Muscle layer of colon (tissue), 2 donors: ENCODE measurements around the gene SERINC5.

ENCODE experiments used
- H3K27ac ChIP-seq: one replicate; pipeline ENCODE4 v1.7.0; 2013; ENCODE audit warnings: low read depth, mild to moderate bottlenecking, low read length, moderate library complexity
- H3K27me3 ChIP-seq, 2 donors: one replicate each; pipeline ENCODE4 v1.7.0; 2013; ENCODE audit warnings: low read length in 2 of 2, mild to moderate bottlenecking in 2 of 2; ENCODE audit not compliant: insufficient read depth in 2 of 2, control insufficient read depth in 1 of 2
- H3K36me3 ChIP-seq: one replicate; pipeline ENCODE4 v1.7.0; 2013; ENCODE audit warnings: mild to moderate bottlenecking, low read length; ENCODE audit not compliant: insufficient read depth
- H3K4me1 ChIP-seq: one replicate; pipeline ENCODE4 v1.7.0; 2013; ENCODE audit warnings: mild to moderate bottlenecking, low read length; ENCODE audit not compliant: insufficient read depth
- H3K4me3 ChIP-seq, 2 donors: one replicate each; pipeline ENCODE4 v1.7.0; 2013; ENCODE audit warnings: low read length in 2 of 2, low read depth in 1 of 2, mild to moderate bottlenecking in 1 of 2, moderate library complexity in 1 of 2
- H3K9ac ChIP-seq: one replicate; pipeline ENCODE4 v1.7.0; 2013; ENCODE audit warnings: low read length
- H3K9me3 ChIP-seq: one replicate; pipeline ENCODE4 v1.7.0; 2013; ENCODE audit warnings: mild to moderate bottlenecking, low read length
- donor health status: abdominal sarcoma.
- donor health status: Adenocarcinoma of cecum.

Gene SERINC5

DNA sequence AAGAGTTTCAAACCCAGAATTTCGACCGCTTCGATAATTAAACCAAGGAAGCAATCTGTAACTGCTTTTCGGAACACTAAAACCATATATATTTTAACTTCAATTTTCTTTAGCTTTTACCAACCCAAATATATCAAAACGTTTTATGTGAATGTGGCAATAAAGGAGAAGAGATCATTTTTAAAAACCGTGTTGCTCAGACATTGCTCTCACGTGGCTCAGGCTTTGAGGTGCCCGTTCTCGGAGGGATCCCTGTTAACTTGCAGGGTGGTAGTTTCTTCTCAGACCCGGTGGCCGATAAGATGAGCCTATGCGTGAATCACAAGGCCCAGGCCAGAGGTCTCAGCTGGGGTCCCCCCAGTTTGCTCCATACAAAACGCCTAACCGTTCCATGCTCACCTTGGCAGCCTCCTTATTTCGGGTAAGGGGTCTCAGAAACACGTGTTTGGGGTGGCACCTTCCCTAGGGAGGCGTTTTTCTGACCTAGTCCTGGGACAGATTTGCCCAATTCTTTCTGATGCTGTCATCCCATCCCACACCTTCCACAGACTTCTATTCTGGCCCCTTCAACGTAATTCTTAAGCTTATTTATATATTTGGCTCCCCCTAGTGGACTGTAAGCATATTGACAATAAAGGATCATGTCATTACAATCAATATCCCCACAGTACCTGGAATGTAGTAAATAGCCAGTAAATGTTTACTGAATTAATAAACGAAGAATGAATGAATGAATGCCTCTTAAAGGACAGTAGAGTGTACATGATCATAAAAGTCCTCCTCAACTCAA lies 172.6 kb downstream of the SERINC5 start:
- Histone ChIP-seq H3K4me1 (peaks cover 15% of the 10 kb centered on the region), H3K9ac (peak overlapping the region; percentile 35), H3K27ac (peak overlapping the region; percentile 63), H3K9me3 (no peaks in the 10 kb centered on the region), H3K27me3 (no peaks in the 10 kb centered on the region), H3K36me3 (no peaks in the 10 kb centered on the region), H3K4me3 (peak overlapping the region in 1 of 2 donors; percentile 28)

GRCh38 chr5:80082731-80083100 lies 173.1 kb downstream of the SERINC5 start:
- Histone ChIP-seq H3K27me3 (no peaks in the 10 kb centered on the region), H3K36me3 (no peaks in the 10 kb centered on the region), H3K27ac (peak overlapping the region; percentile 63), H3K4me1 (peaks cover 15% of the 10 kb centered on the region), H3K9me3 (no peaks in the 10 kb centered on the region), H3K4me3 (peak overlapping the region in 1 of 2 donors; percentile 28), H3K9ac (peak overlapping the region; percentile 35)

DNA sequence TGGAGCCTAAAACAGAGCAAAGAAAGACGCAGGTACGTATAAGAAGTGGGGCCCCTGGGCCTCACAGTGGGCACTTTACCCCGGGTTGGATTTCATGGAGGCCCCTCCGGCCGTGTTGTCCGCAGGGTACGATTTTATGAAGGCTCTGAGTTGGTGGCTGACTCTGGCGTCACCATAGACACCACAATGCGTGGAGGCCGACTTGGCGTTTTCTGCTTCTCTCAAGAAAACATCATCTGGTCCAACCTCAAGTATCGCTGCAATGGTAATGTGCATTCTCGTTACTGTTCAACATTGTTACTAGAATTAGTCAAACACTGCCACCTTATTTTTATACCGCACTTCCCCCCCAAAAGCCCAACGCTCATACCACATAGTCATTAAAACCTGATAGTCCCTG lies 173.6 kb downstream of the SERINC5 start:
- no peak overlapping the region for H3K9ac ChIP-seq
- no peaks in the 10 kb centered on the region for H3K36me3 ChIP-seq
- peaks cover 15% of the 10 kb centered on the region for H3K4me1 ChIP-seq
- no peak overlapping the region for H3K27ac ChIP-seq
- H3K4me3 ChIP-seq: peak overlapping the region in 1 of 2 donors; percentile 28
- H3K9me3 ChIP-seq: no peaks in the 10 kb centered on the region
- H3K27me3 ChIP-seq: no peaks in the 10 kb centered on the region

DNA sequence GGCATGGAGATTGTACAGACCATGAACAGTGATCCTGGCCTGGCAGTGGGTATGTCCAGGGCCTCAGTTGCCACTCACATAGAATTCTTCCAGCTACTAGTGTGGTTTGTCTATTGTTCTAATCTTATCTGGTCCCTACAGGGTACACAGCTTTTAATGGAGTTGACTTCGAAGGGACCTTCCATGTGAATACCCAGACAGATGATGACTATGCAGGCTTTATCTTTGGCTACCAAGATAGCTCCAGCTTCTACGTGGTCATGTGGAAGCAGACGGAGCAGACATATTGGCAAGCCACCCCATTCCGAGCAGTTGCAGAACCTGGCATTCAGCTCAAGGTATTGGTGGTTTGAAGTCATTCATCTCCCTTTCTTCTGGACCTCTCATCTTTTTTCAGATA lies 176.9 kb downstream of the SERINC5 start:
- Histone ChIP-seq H3K27me3 (no peaks in the 10 kb centered on the region), H3K4me3 (no peak overlapping the region), H3K9me3 (no peaks in the 10 kb centered on the region), H3K27ac (no peak overlapping the region), H3K36me3 (no peaks in the 10 kb centered on the region), H3K4me1 (peaks cover 15% of the 10 kb centered on the region), H3K9ac (no peak overlapping the region)

GRCh38 chr5:80077051-80077714 lies 178.7 kb downstream of the SERINC5 start:
- Histone ChIP-seq H3K27me3 (no peaks in the 10 kb centered on the region), H3K4me3 (no peak overlapping the region), H3K9me3 (no peaks in the 10 kb centered on the region), H3K4me1 (peaks cover 1% of the 10 kb centered on the region), H3K9ac (no peak overlapping the region), H3K27ac (no peak overlapping the region), H3K36me3 (no peaks in the 10 kb centered on the region)

DNA sequence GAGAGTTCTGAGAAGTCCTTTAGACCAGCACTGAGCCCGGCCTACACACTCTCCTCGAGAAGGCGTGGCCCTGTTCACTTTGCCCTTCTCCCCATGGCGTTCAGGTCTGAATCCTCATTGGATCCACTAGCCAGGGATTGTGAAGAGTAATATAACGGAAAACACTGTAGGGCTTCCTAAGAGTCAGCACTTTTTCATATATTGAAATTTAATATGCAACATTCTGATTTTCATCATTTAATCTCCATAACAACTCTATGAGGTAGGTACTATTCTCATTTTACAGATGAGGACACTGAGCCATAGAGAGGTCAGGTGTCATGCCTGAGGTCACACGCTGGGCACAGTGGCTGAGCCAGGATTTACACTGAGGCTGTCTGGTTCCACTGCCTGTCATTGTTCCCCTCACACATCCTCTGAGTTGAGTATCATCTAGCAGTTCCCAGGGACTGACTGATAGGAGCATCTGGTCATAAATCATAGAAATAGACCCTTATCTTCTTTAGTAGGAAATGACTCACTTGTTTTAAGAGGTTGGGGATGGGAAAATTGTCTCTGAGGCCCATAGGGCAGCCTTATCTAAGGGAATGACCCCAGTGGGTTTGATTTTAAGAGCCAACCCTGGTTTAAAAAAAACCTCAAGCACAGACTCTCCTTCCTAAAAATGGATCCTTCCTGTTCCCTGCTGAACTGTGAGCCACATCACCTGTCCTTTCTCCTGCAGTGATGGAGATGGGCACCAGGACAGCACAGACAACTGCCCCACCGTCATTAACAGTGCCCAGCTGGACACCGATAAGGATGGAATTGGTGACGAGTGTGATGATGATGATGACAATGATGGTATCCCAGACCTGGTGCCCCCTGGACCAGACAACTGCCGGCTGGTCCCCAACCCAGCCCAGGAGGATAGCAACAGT lies 179.5 kb downstream of the SERINC5 start:
- H3K36me3 ChIP-seq: no peaks in the 10 kb centered on the region
- no peaks in the 10 kb centered on the region for H3K4me1 ChIP-seq
- H3K27ac ChIP-seq: no peak overlapping the region
- H3K9me3 ChIP-seq: no peaks in the 10 kb centered on the region
- no peaks in the 10 kb centered on the region for H3K27me3 ChIP-seq
- H3K4me3 ChIP-seq: no peak overlapping the region
- H3K9ac ChIP-seq: no peak overlapping the region

- Histone ChIP-seq H3K27me3 (no peaks in the 10 kb centered on the region), H3K9me3 (no peaks in the 10 kb centered on the region), H3K4me1 (no peaks in the 10 kb centered on the region), H3K27ac (no peak overlapping the region), H3K36me3 (no peaks in the 10 kb centered on the region), H3K9ac (no peak overlapping the region), H3K4me3 (no peak overlapping the region)
These were observed 183.5 kb downstream of the SERINC5 start for GRCh38 chr5:80072103-80073073.

DNA sequence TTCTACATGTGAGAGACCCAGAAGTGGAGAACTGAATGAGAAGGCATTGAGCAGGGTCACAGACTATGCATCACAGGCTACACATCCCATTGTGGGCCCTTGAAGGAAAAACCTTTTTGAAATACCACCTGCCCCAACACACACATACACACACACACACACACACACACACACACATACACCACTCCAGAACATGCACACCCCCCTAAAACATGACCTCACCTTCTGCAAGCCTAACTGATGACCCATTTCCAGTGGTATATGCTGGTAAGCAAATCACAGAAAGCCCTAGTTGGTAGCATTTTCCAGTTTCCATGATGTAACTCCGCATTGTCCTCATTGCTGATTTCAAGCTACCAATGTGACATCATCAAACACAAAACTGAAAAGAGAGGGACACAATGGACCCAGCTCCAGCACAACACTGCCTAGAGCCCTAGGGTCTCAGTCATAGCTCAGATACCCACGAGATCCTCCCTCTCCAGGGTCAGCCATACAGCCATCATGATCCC lies 184.3 kb downstream of the SERINC5 start:
- no peak overlapping the region for H3K27ac ChIP-seq
- no peaks in the 10 kb centered on the region for H3K36me3 ChIP-seq
- H3K9ac ChIP-seq: no peak overlapping the region
- H3K9me3 ChIP-seq: no peaks in the 10 kb centered on the region
- no peaks in the 10 kb centered on the region for H3K27me3 ChIP-seq
- H3K4me3 ChIP-seq: no peak overlapping the region
- H3K4me1 ChIP-seq: no peaks in the 10 kb centered on the region

GRCh38 chr5:80070338-80071056 lies 185.4 kb downstream of the SERINC5 start:
- Histone ChIP-seq H3K4me3 (no peak overlapping the region), H3K27me3 (no peaks in the 10 kb centered on the region), H3K27ac (no peak overlapping the region), H3K9ac (no peak overlapping the region), H3K36me3 (no peaks in the 10 kb centered on the region), H3K4me1 (no peaks in the 10 kb centered on the region), H3K9me3 (no peaks in the 10 kb centered on the region)

DNA sequence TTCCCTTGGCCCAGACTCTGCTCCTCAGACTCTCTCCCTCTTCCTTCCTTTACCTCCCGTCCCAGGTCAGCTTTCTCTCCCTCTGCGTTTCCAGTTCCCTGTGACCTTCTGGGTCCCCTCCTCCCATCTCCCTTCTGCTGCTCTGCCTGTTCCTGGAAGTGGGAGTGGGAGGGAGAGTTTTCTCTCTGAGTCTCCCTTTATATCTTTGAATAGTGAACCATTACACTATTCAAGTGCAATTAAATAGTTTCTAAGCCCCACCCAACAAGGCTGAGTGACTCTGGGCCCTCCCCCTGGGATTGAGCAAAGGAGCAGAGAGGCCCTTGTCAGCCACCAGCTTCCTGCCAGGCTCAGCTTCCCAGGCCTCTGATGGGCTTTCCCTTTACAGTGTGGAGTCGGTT lies 185.9 kb downstream of the SERINC5 start:
- Histone ChIP-seq H3K4me3 (no peak overlapping the region), H3K27ac (no peak overlapping the region), H3K36me3 (no peaks in the 10 kb centered on the region), H3K9me3 (no peaks in the 10 kb centered on the region), H3K9ac (no peak overlapping the region), H3K27me3 (no peaks in the 10 kb centered on the region), H3K4me1 (no peaks in the 10 kb centered on the region)
